Keratinocyte (primary cell): ENCODE data around the gene FAM163A. TPM values are rescaled to one million over a fixed set of nuclear protein-coding genes. Genes with fewer than 3 reads are reported as not detected.

Experiments used
- DNase-seq: peaks from one replicate; pipeline ENCODE4 v3.0.0-alpha.2; 2011; ENCODE audit warnings: low read depth, missing footprints, low spot score
- FAIRE-seq: peaks from 2 replicates; lab custom pipeline; 2011; peaks lifted over from hg19 to GRCh38; lab: Jason Lieb, UNC
- H2AFZ ChIP-seq: 2 replicates; pipeline ENCODE4 v1.6.0; 2012; ENCODE audit warnings: low read length, control low read depth, inconsistent platforms; ENCODE audit not compliant: control insufficient read depth
- H3K27ac ChIP-seq: 2 replicates; pipeline ENCODE4 v1.5.1; 2011; ENCODE audit warnings: low read length; ENCODE audit not compliant: control insufficient read depth, insufficient read depth
- H3K27me3 ChIP-seq: 3 replicates; pipeline ENCODE4 v1.6.0; 2011; ENCODE audit warnings: low read length; ENCODE audit not compliant: control insufficient read depth, insufficient read depth; ENCODE audit errors: extremely low read depth
- H3K36me3 ChIP-seq, 2 experiments: 2 replicates in 1 of 2; 3 replicates in 1 of 2; pipeline ENCODE4 v1.5.1; 2011; ENCODE audit warnings: low read length in 2 of 2, mild to moderate bottlenecking in 1 of 2; ENCODE audit not compliant: control insufficient read depth in 2 of 2, insufficient read depth in 2 of 2; ENCODE audit errors: extremely low read depth in 1 of 2
- H3K4me1 ChIP-seq: 3 replicates; pipeline ENCODE4 v1.5.1; 2011; ENCODE audit warnings: low read length; ENCODE audit not compliant: control insufficient read depth, insufficient read depth; ENCODE audit errors: extremely low read depth
- H3K4me2 ChIP-seq: 3 replicates; pipeline ENCODE4 v1.6.0; 2011; ENCODE audit warnings: low read depth, low read length; ENCODE audit not compliant: control insufficient read depth, insufficient read depth; ENCODE audit errors: extremely low read depth
- H3K4me3 ChIP-seq, 3 experiments: fragments of 200-600 bp in 1 of 3; sonication (generic) in 1 of 3; 2 replicates in 2 of 3; 3 replicates in 1 of 3; pipeline ENCODE4 v1.5.1; 2011 to 2016; ENCODE audit warnings: low read length in 3 of 3, mild to moderate bottlenecking in 3 of 3, control low read depth in 2 of 3, inconsistent platforms in 1 of 3, low read depth in 1 of 3, mixed read lengths in 1 of 3, mixed run types in 1 of 3, moderate library complexity in 1 of 3; ENCODE audit not compliant: control insufficient read depth in 2 of 3, insufficient read depth in 2 of 3; ENCODE audit errors: extremely low read depth in 1 of 3
- H3K79me2 ChIP-seq: 2 replicates; pipeline ENCODE4 v1.6.0; 2012; ENCODE audit warnings: low read length; ENCODE audit not compliant: control insufficient read depth, insufficient read depth
- H3K9ac ChIP-seq: 3 replicates; pipeline ENCODE4 v1.6.0; 2011; ENCODE audit warnings: low read length; ENCODE audit not compliant: control insufficient read depth, insufficient read depth; ENCODE audit errors: extremely low read depth
- H3K9me1 ChIP-seq: 3 replicates; pipeline ENCODE4 v1.6.0; 2011; ENCODE audit warnings: low read length; ENCODE audit not compliant: control insufficient read depth, insufficient read depth; ENCODE audit errors: extremely low read depth
- H3K9me3 ChIP-seq: 2 replicates; pipeline ENCODE4 v1.5.1; 2012; ENCODE audit warnings: low read depth, low read length; ENCODE audit not compliant: control insufficient read depth
- H4K20me1 ChIP-seq: 3 replicates; pipeline ENCODE4 v1.6.0; 2011; ENCODE audit warnings: low read length; ENCODE audit not compliant: control insufficient read depth, insufficient read depth; ENCODE audit errors: extremely low read depth
- CTCF ChIP-seq, 3 experiments: IDR thresholded peaks in 1 of 3; conservative IDR thresholded peaks in 1 of 3; optimal IDR thresholded peaks in 1 of 3; 2 replicates in 2 of 3; 3 replicates in 1 of 3; pipeline versions ENCODE3 to v1.5.1; 2011; ENCODE audit warnings: low read length in 3 of 3, mild to moderate bottlenecking in 3 of 3, moderate library complexity in 2 of 3, control low read depth in 1 of 3, inconsistent platforms in 1 of 3; ENCODE audit not compliant: insufficient read depth in 2 of 3; ENCODE audit errors: extremely low read depth in 1 of 3
- EZH2 ChIP-seq: IDR thresholded peaks from one replicate; pipeline ENCODE4 v1.6.1; 2012; ENCODE audit warnings: inconsistent platforms, mild to moderate bottlenecking, low read length, moderate library complexity
- dilution Hi-C: fragments of 300-500 bp; cut with MboI; formaldehyde crosslinking; loops from one replicate; pipeline ENCODE4 v1.7.0; 2020; ENCODE audit warnings: low sequenced_read_pairs; ENCODE audit not compliant: extremely low pct_ligation_motif_present
- polyA plus RNA-seq, 5 experiments: library from polyadenylated mRNA; depleted of rRNA in 3 of 5; stranded (reverse) in 3 of 5; stranded (forward) in 1 of 5; unstranded in 1 of 5; fragments of >200 nt; gene quantifications; 1 replicate in 1 of 5; 2 replicates in 3 of 5; 3 replicates in 1 of 5; pipeline versions ENCODE4 v1.2.1 to v1.2.3, GENCODE V29; 2011 to 2012; ENCODE audit warnings: missing spikeins in 2 of 5, low read depth in 1 of 5, low replicate concordance in 1 of 5

Gene FAM163A
- polyA plus RNA-seq, 1 donor (not counting 4 experiments of a cell fraction or from before 2014, with no cell fraction given), result not detected

DNA sequence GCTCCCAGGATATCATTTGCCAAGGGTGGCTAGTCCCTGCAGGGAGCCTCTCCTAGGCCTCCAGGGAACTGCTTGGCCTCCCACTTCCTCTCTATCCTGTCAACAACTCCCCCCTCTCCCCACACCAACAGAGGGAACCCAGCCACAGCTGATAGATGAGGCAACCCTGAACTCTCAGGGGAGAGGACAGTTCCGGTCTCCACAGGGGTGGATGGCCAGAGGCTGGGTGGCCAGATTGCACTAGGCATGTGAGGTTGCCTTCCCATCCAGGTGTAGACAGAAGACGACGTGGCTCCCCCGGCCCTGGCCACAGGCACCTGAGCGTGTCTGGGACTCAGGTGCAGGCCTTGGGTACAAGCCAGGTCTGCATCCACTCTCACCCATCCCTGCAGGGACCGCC lies 81.2 kb downstream of the FAM163A start:
- DNase-seq (no peak), FAIRE-seq (no peak)
- Histone ChIP-seq H2AFZ (no peak overlapping the region), H4K20me1 (no peaks in the 10 kb centered on the region), H3K36me3 (no peaks in the 10 kb centered on the region), H3K9ac (no peak overlapping the region), H3K4me2 (no peak overlapping the region), H3K9me3 (no peaks in the 10 kb centered on the region), H3K4me3 (no peak overlapping the region), H3K4me1 (no peaks in the 10 kb centered on the region), H3K27me3 (peaks cover 4% of the 10 kb centered on the region), H3K27ac (no peak overlapping the region), H3K79me2 (no peaks in the 10 kb centered on the region), H3K9me1 (no peaks in the 10 kb centered on the region)
- TF ChIP-seq CTCF (optimal IDR thresholded peaks at IDR 0.05 in 1 of 3, IDR thresholded peaks at IDR 0.05 in 1 of 3, conservative IDR thresholded peaks at IDR 0.05 in 1 of 3; ENCODE audit: extremely low read depth in 1 of 3, insufficient read depth in 2 of 3, low read length in 3 of 3), result no peak
- no peak for TF ChIP-seq EZH2
- dilution Hi-C loops, result loop anchor here (25.0 kb wide), 1 partner anchor 112 kb away; no protein-coding TSS in a partner anchor

GRCh38 chr1:179825206-179825605 lies 82.1 kb downstream of the FAM163A start:
- H2AFZ ChIP-seq, result no peak overlapping the region
- no peaks in the 10 kb centered on the region for H4K20me1 ChIP-seq
- H3K27me3 ChIP-seq, result peaks cover 4% of the 10 kb centered on the region
- dilution Hi-C loops, result no loop called here
- H3K36me3 ChIP-seq, result no peaks in the 10 kb centered on the region
- TF ChIP-seq CTCF (optimal IDR thresholded peaks at IDR 0.05 in 1 of 3, IDR thresholded peaks at IDR 0.05 in 1 of 3, conservative IDR thresholded peaks at IDR 0.05 in 1 of 3; ENCODE audit: extremely low read depth in 1 of 3, insufficient read depth in 2 of 3, low read length in 3 of 3), result no peak
- no peak for TF ChIP-seq EZH2
- H3K4me2 ChIP-seq, result no peak overlapping the region
- H3K9me3 ChIP-seq, result no peaks in the 10 kb centered on the region
- H3K4me3 ChIP-seq, result no peak overlapping the region
- H3K27ac ChIP-seq, result no peak overlapping the region
- H3K79me2 ChIP-seq, result no peaks in the 10 kb centered on the region
- H3K9me1 ChIP-seq, result no peaks in the 10 kb centered on the region
- FAIRE-seq (no peak), DNase-seq (no peak)
- no peak overlapping the region for H3K9ac ChIP-seq
- no peaks in the 10 kb centered on the region for H3K4me1 ChIP-seq
